ENCODE results near the gene PCDHA13. TPM values are rescaled to one million over a fixed set of nuclear protein-coding genes. Genes with fewer than 3 reads are reported as not detected.

The PCDHA13 gene
- total RNA-seq, 1 experiment from 2014 or later = not detected

Other genes starting within 250 kb of the PCDHA13 start
- not detected in 2 replicates for gene CD14, start 248.9 kb upstream of the PCDHA13 start, total RNA-seq (2014; rRNA removed; shearing (Covaris generic); ENCODE audit: low replicate concordance)
- 23.8 and 29.9 TPM in 2 replicates for gene TMCO6, start 242.7 kb upstream of the PCDHA13 start, total RNA-seq (2014; rRNA removed; shearing (Covaris generic); ENCODE audit: low replicate concordance)
- 126 and 131 TPM in 2 replicates for gene NDUFA2, start 234.5 kb upstream of the PCDHA13 start, total RNA-seq (2014; rRNA removed; shearing (Covaris generic); ENCODE audit: low replicate concordance)
- 101 and 106 TPM in 2 replicates for gene IK, start 234.3 kb upstream of the PCDHA13 start, total RNA-seq (2014; rRNA removed; shearing (Covaris generic); ENCODE audit: low replicate concordance)
- 15.9 and 21.5 TPM in 2 replicates for gene WDR55, start 217.2 kb upstream of the PCDHA13 start, total RNA-seq (2014; rRNA removed; shearing (Covaris generic); ENCODE audit: low replicate concordance)
- gene DND1, start 208.5 kb upstream of the PCDHA13 start, total RNA-seq (2014; rRNA removed; shearing (Covaris generic); ENCODE audit: low replicate concordance) = 0.71 and 2.0 TPM in 2 replicates
- gene HARS1, start 190.8 kb upstream of the PCDHA13 start, total RNA-seq (2014; rRNA removed; shearing (Covaris generic); ENCODE audit: low replicate concordance) = 29.9 and 61.0 TPM in 2 replicates
- gene HARS2, start 190.7 kb upstream of the PCDHA13 start, total RNA-seq (2014; rRNA removed; shearing (Covaris generic); ENCODE audit: low replicate concordance) = 18.1 and 18.3 TPM in 2 replicates
- 18.1 and 20.6 TPM in 2 replicates for gene ZMAT2, start 181.7 kb upstream of the PCDHA13 start, total RNA-seq (2014; rRNA removed; shearing (Covaris generic); ENCODE audit: low replicate concordance)
- not detected in 2 replicates for gene PCDHA1, start 96.0 kb upstream of the PCDHA13 start, total RNA-seq (2014; rRNA removed; shearing (Covaris generic); ENCODE audit: low replicate concordance)
- gene PCDHA2, start 87.3 kb upstream of the PCDHA13 start, total RNA-seq (2014; rRNA removed; shearing (Covaris generic); ENCODE audit: low replicate concordance) = not detected in 2 replicates
- gene PCDHA3, start 81.1 kb upstream of the PCDHA13 start, total RNA-seq (2014; rRNA removed; shearing (Covaris generic); ENCODE audit: low replicate concordance) = not detected in 2 replicates
- gene PCDHA4, start 75.1 kb upstream of the PCDHA13 start, total RNA-seq (2014; rRNA removed; shearing (Covaris generic); ENCODE audit: low replicate concordance) = not detected in 2 replicates
- not detected in 2 replicates for gene PCDHA5, start 60.5 kb upstream of the PCDHA13 start, total RNA-seq (2014; rRNA removed; shearing (Covaris generic); ENCODE audit: low replicate concordance)
- not detected in 2 replicates for gene PCDHA6, start 54.2 kb upstream of the PCDHA13 start, total RNA-seq (2014; rRNA removed; shearing (Covaris generic); ENCODE audit: low replicate concordance)
- not detected in 2 replicates for gene PCDHA7, start 47.9 kb upstream of the PCDHA13 start, total RNA-seq (2014; rRNA removed; shearing (Covaris generic); ENCODE audit: low replicate concordance)
- gene PCDHA8, start 40.9 kb upstream of the PCDHA13 start, total RNA-seq (2014; rRNA removed; shearing (Covaris generic); ENCODE audit: low replicate concordance) = not detected in 2 replicates
- not detected in 2 replicates for gene PCDHA9, start 33.7 kb upstream of the PCDHA13 start, total RNA-seq (2014; rRNA removed; shearing (Covaris generic); ENCODE audit: low replicate concordance)
- gene PCDHA10, start 26.2 kb upstream of the PCDHA13 start, total RNA-seq (2014; rRNA removed; shearing (Covaris generic); ENCODE audit: low replicate concordance) = not detected in 2 replicates
- gene PCDHA11, start 13.2 kb upstream of the PCDHA13 start, total RNA-seq (2014; rRNA removed; shearing (Covaris generic); ENCODE audit: low replicate concordance) = not detected in 2 replicates
- not detected in 2 replicates for gene PCDHA12, start 6.8 kb upstream of the PCDHA13 start, total RNA-seq (2014; rRNA removed; shearing (Covaris generic); ENCODE audit: low replicate concordance)
- gene PCDHAC1, start 44.2 kb downstream of the PCDHA13 start, total RNA-seq (2014; rRNA removed; shearing (Covaris generic); ENCODE audit: low replicate concordance) = not detected in 2 replicates
- gene PCDHAC2, start 84.4 kb downstream of the PCDHA13 start, total RNA-seq (2014; rRNA removed; shearing (Covaris generic); ENCODE audit: low replicate concordance) = not detected in 2 replicates
- gene PCDHB1, start 169.2 kb downstream of the PCDHA13 start, total RNA-seq (2014; rRNA removed; shearing (Covaris generic); ENCODE audit: low replicate concordance) = not detected in 2 replicates
- gene PCDHB2, start 212.5 kb downstream of the PCDHA13 start, total RNA-seq (2014; rRNA removed; shearing (Covaris generic); ENCODE audit: low replicate concordance) = not detected in 2 replicates
- gene PCDHB3, start 218.3 kb downstream of the PCDHA13 start, total RNA-seq (2014; rRNA removed; shearing (Covaris generic); ENCODE audit: low replicate concordance) = not detected in 2 replicates
- not detected in 2 replicates for gene PCDHB4, start 239.7 kb downstream of the PCDHA13 start, total RNA-seq (2014; rRNA removed; shearing (Covaris generic); ENCODE audit: low replicate concordance)

Measured in Karpas-422 (cell line).